Measurements from ENCODE around the gene EGFL8. TPM values are rescaled to one million over a fixed set of nuclear protein-coding genes. Genes with fewer than 3 reads are reported as not detected.

Gene EGFL8
- total and polyA plus RNA-seq, 9 of the 15 experiments (the other 6 are each of a cell fraction or from before 2014, with no cell fraction given) = 2.2 to 47.4 (median 14.2) TPM

GRCh38 chr6:32175711-32176475 is 11.5 kb downstream of the EGFL8 start, which contains the start of gene AGPAT1 (continued):
- TF ChIP-seq, protein P1, sequence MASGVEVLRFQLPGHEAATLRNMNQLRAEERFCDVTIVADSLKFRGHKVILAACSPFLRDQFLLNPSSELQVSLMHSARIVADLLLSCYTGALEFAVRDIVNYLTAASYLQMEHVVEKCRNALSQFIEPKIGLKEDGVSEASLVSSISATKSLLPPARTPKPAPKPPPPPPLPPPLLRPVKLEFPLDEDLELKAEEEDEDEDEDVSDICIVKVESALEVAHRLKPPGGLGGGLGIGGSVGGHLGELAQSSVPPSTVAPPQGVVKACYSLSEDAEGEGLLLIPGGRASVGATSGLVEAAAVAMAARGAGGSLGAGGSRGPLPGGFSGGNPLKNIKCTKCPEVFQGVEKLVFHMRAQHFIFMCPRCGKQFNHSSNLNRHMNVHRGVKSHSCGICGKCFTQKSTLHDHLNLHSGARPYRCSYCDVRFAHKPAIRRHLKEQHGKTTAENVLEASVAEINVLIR (CRISPR knock-in tag; IDR thresholded peaks at IDR 0.05) = no peak
- TF ChIP-seq CXXC5 (CRISPR knock-in tag; IDR thresholded peaks at IDR 0.05) (peak; percentile 50; the same call in 1 of the 2 replicates), EGR1 (conservative IDR thresholded peaks at IDR 0.05) (peak; percentile 37; the same call in 1 of the 2 replicates), NKRF (IDR thresholded peaks at IDR 0.05; ENCODE audit: borderline replicate concordance) (peak; percentile 72; the same call in 1 of the 2 replicates), CBFA2T2 (conservative IDR thresholded peaks at IDR 0.05) (no peak), PTBP1 (IDR thresholded peaks at IDR 0.05; ENCODE audit: low read depth, low read length) (no peak), RBM14 (IDR thresholded peaks at IDR 0.05; ENCODE audit: borderline replicate concordance, insufficient read depth, low read depth, low read length) (0 out of 2 replicates have a peak, but pooled peaks have one; percentile 40), ZNF79 (CRISPR knock-in tag; IDR thresholded peaks at IDR 0.05; ENCODE audit: low read depth) (no peak), ELF4 (CRISPR knock-in tag; IDR thresholded peaks at IDR 0.05) (peak; percentile 60; the same call in 1 of the 2 replicates), NBN (IDR thresholded peaks at IDR 0.05; ENCODE audit: low read depth) (peak; percentile 85), ZNF184 (CRISPR knock-in tag; IDR thresholded peaks at IDR 0.05) (no peak), BRD9 (IDR thresholded peaks at IDR 0.05; ENCODE audit: low read depth, partially characterized antibody) (peak; percentile 84), CC2D1A (IDR thresholded peaks at IDR 0.05) (peak; percentile 45; the same call in 1 of the 2 replicates)
- TF ChIP-seq, protein P2, sequence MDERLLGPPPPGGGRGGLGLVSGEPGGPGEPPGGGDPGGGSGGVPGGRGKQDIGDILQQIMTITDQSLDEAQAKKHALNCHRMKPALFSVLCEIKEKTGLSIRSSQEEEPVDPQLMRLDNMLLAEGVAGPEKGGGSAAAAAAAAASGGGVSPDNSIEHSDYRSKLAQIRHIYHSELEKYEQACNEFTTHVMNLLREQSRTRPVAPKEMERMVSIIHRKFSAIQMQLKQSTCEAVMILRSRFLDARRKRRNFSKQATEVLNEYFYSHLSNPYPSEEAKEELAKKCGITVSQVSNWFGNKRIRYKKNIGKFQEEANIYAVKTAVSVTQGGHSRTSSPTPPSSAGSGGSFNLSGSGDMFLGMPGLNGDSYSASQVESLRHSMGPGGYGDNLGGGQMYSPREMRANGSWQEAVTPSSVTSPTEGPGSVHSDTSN (CRISPR knock-in tag; IDR thresholded peaks at IDR 0.05; ENCODE audit: low read depth) = peak; percentile 96
- TF ChIP-seq, protein P2 (tag; conservative IDR thresholded peaks at IDR 0.05; ENCODE audit: low read depth) = no peak
- TF ChIP-seq, protein P3, sequence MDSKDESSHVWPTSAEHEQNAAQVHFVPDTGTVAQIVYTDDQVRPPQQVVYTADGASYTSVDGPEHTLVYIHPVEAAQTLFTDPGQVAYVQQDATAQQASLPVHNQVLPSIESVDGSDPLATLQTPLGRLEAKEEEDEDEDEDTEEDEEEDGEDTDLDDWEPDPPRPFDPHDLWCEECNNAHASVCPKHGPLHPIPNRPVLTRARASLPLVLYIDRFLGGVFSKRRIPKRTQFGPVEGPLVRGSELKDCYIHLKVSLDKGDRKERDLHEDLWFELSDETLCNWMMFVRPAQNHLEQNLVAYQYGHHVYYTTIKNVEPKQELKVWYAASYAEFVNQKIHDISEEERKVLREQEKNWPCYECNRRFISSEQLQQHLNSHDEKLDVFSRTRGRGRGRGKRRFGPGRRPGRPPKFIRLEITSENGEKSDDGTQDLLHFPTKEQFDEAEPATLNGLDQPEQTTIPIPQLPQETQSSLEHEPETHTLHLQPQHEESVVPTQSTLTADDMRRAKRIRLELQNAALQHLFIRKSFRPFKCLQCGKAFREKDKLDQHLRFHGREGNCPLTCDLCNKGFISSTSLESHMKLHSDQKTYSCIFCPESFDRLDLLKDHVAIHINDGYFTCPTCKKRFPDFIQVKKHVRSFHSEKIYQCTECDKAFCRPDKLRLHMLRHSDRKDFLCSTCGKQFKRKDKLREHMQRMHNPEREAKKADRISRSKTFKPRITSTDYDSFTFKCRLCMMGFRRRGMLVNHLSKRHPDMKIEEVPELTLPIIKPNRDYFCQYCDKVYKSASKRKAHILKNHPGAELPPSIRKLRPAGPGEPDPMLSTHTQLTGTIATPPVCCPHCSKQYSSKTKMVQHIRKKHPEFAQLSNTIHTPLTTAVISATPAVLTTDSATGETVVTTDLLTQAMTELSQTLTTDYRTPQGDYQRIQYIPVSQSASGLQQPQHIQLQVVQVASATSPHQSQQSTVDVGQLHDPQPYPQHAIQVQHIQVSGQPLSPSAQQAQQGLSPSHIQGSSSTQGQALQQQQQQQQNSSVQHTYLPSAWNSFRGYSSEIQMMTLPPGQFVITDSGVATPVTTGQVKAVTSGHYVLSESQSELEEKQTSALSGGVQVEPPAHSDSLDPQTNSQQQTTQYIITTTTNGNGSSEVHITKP (IDR thresholded peaks at IDR 0.05; ENCODE audit: partially characterized antibody) = peak; percentile 31

All from K562 (cell line).